ENCODE measurements around the gene HS1BP3. TPM values are rescaled to one million over a fixed set of nuclear protein-coding genes. Genes with fewer than 3 reads are reported as not detected.

Gene HS1BP3
- total RNA-seq, 1 experiment from 2014 or later = 15.9 TPM

DNA sequence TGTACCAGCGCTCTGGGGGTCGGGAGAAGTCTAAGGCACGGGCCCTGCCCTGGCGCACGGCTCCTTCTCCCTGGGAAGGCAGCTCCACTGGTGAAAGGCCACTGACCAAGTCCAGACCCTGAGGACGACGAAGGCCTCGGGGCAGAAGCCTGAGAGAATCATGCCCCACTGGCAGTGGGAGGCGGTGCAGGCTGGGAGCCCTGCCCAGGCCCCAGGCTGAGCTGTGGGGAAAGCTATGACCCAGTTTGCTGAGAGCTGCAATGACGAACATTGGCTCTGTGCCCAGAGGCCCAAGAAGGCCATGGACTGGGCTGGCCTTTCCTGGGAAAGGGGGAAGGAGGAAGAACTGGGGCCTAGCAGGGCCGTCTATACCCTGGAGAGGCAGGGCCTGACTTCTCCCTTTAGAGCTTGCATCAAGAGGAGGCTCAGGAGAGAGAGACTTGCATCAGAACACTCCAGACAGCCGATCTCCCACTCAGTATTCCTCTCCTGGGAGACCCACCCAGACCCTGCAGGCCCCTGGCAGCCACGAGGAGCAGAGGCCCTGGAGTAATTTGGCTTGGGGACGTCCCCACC, 32.9 kb downstream of the HS1BP3 start:
- peak; percentile 98 for DNase-seq (ENCODE audit: low read depth)

- no peak for DNase-seq (ENCODE audit: low read depth)
Measured at GRCh38 chr2:20617081-20617575, 33.8 kb downstream of the HS1BP3 start.

- no peak for DNase-seq (ENCODE audit: low read depth)
Measured at GRCh38 chr2:20616341-20616871, 34.5 kb downstream of the HS1BP3 start.

DNA sequence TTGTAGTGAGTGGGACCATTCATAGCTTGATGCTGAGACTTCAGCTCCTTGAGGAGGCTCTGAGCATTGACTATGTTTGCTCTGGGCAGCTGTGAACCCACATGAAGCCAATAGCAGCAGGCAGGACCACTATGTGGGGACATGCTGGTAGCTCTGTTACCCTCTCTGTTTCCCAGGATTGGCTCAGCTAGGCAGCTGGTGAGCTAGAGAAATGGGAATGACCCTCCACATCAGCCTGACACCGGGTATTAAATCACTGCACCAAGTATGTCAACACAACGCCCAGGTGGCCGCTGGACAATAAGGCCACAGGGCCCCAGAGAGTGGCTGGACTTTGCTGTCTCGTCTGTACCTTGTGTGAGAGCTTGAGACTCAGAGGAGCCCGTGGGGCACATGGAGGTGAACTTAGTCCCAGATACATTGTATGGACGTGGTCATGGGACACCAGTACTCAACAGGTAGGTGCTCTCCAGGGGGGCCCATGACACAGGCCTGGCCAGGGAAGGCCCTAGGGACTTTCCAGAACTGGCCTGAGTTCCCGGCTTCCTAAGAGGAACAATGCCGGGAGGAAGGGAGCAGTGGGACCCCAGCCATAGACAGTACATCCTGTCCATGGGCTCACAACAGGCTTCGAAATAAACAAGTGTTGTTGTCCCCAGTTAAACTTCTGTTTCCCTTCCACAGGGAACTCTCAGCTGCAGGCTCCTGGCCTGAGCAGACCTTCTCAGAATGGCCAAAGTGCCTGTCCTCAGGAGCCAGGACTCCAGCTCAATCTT, 35.2 kb downstream of the HS1BP3 start:
- DNase-seq (ENCODE audit: low read depth) = no peak

DNA sequence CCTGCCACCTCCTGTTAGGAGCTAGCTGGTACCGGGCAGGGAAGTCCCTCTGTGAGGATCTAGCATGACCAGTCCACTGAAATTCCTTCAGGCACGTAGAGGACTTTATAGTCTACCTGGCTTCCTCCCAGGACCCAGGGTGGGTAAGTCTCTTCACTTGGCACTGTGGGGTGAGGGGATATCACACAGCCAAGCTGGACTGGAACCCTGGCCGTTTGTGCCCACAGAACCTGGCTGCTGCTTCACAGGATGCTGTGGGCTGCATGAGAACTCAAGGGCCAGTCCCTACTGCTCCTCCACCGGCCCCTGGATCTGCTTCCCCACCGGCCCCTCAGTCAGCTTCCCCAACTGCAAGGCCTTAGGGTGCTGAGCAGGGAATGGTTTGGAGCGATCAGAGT, 35.8 kb downstream of the HS1BP3 start:
- DNase-seq (ENCODE audit: low read depth) = no peak

DNA sequence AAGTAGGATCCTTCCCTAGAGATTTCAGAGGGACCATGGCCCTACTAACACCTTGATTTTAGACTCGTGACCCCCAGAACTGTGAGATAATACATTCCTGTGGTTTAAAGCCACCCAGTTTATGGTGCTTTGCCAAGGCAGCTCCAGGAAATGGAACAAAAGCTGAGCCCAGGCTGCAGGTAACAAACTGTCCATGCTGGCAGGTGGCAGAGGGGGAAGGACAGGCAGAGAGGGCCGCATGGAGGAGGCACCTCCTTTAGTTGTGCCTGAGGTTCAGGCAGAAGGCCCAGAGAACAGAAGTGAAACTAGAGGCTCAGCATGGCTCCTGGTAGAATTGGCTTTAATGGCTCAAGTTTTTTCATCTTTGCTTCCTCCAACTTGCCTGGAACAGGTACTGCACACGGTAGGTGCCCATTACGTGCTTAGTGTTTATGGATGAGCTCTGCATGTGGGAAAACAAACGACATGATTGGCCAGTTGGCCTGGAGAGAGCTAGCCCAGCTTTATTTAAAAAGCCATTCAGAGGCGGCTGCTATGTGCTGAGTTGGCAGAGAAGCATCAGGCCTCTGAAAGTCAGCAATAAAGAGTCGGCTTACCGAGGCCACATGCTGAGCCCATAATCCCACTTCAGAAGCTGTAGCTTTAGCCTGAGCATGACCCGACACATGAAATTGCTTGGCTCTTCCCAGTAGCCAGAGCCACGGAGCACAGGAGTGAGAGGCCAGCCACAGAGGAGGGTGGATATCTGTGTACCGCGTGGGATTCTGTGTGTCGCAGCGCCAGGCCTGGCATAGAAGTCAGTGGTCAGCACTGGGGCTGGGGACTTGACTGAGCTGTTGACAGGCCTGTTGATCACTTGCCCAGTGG, 36.5 kb downstream of the HS1BP3 start:
- no peak for DNase-seq (ENCODE audit: low read depth)

GRCh38 chr2:20612925-20613916, 37.7 kb downstream of the HS1BP3 start:
- no peak for DNase-seq (ENCODE audit: low read depth)

- no peak for DNase-seq (ENCODE audit: low read depth)
Measured at GRCh38 chr2:20611844-20612356, 39.0 kb downstream of the HS1BP3 start.

- peak; percentile 78 for DNase-seq (ENCODE audit: low read depth)
Measured at GRCh38 chr2:20611077-20611843, 39.6 kb downstream of the HS1BP3 start.

- no peak for DNase-seq (ENCODE audit: low read depth)
Measured at GRCh38 chr2:20609995-20610357, 40.9 kb downstream of the HS1BP3 start.

DNA sequence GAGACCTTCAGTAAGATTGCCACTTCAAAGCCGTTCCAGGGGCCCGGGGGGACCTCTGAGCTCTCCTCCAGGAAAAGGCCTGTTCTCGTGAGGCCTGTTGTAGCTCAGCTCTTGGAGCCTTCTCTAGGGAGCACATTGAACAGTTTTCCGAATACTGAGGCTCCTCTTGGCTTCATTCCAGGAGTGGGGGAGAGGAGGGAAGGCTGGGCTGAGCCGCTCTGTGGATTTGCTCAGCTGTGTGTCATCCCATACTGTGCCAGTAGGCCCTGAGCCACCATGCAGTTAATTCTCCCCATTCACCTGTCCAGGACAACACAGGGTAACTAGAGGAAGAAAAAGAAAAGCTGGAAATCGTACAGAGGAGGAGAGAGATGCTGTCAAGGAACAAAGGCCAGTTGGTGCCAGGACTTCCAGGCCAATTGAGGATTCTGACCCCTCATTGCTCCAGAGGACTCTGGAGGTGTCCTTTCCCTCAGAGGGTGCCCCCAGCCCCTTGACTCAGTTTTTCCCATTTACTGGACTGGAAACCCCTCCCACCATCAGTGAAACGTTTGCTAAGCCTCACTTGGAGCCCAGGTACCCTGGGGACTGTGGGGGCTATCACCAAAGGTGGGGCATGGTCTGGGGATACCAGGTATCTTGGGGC, 41.4 kb downstream of the HS1BP3 start:
- peak; percentile 29 for DNase-seq (ENCODE audit: low read depth)

DNA sequence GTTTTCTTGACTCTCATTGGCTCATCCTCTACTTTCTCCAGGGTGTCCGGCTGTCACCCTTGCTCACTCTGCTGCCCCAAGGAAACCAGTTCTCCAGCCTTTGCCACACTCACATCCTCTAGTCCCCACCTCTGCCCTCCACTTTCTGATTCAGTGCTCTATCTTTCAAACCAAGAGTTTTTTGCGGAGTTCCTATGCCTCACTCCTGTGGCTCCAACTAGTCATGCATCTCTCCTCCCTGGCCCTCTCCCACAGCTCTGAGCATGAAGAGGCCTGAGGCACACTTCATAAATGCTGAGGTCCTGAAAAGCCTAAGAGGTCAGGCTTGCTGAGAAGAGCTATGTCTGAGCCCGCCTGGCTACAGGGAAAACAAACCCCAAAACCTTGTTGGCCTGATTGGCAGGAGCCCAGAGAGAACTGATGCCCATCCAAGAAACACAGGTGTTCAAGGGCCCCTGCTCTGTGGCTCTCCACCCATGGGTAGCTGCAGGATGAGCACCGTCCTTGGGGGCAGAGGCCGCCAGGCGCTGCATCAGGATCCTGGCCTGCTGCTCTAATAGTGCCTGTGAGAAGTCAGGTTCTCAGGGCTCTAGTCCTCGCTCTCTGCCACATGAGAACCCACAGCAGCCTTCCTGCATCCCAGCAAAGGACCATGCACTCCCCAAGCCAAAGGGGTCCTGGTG, 42.1 kb downstream of the HS1BP3 start:
- DNase-seq (ENCODE audit: low read depth) = no peak

GRCh38 chr2:20607446-20607845, 43.5 kb downstream of the HS1BP3 start:
- DNase-seq (ENCODE audit: low read depth) = no peak

DNA sequence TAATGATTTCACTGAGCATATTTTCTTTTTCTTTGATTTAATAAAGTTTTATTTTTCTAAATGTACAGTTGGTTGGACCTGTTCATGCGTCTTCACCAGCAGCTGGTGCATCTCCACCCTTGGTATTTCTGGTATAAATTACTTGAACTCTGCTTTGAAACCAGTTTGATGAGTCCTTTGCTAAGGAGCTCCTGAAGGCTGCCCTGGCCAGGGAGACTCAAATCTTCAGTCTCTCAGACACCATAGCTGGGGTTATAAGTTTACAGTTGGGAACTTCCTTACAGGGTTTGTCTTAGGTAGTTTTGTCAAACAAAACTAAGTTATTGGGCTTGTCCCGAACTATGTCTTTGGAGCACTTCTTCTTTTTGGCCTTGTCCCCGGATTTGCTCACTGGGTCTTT, 44.7 kb downstream of the HS1BP3 start:
- DNase-seq (ENCODE audit: low read depth) = no peak

GRCh38 chr2:20604951-20605381, 45.9 kb downstream of the HS1BP3 start:
- DNase-seq (ENCODE audit: low read depth) = peak; percentile 79

- no peak for DNase-seq (ENCODE audit: low read depth)
Measured at GRCh38 chr2:20604401-20604911, 46.4 kb downstream of the HS1BP3 start.

DNA sequence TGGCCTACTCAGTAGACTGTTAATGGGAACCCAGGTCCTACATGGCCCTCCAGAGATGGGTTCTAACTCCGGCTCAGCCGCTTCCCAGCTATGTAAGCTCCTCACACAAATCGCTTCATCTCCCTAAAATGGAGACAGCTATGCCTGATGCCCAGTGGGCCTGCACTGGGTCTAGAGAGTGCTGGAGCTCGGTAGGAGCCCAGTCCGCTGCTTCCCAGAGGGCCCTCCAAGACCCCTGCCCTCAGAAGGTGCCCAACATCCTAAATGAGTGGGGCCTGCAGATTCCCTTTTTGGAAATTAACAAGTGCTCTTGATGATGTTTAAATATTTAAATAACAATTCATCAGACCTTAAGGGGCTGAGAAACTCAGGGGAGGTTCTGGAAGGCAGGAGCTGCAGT, 47.1 kb downstream of the HS1BP3 start:
- DNase-seq (ENCODE audit: low read depth) = no peak

GRCh38 chr2:20602803-20603202, 48.1 kb downstream of the HS1BP3 start:
- no peak for DNase-seq (ENCODE audit: low read depth)

All from RPMI7951 (cell line).